B cell (primary cell): ENCODE data around the gene ITCH. TPM values are rescaled to one million over a fixed set of nuclear protein-coding genes. Genes with fewer than 3 reads are reported as not detected.

Experiments used
- ATAC-seq: fragments of 200-7000 bp; cut with Tn5 transposase; one replicate; pipeline ENCODE4 v1.10.0; 2021; ENCODE audit warnings: low read depth, mild to moderate bottlenecking, moderate number of reproducible peaks, moderate library complexity
- CTCF ChIA-PET: fragments of 350-600 bp; sonication (Branson Sonifier 250); formaldehyde crosslinking; loops from one replicate; lab custom pipeline; 2021; ENCODE audit warnings: antibody characterized with exemption, inconsistent platforms; lab: Charles Lee
- POLR2A ChIA-PET: fragments of 350-600 bp; sonication (Branson Sonifier 250); formaldehyde crosslinking; loops from one replicate; lab custom pipeline; 2021; ENCODE audit warnings: antibody characterized with exemption; lab: Charles Lee
- DNase-seq: peaks from one replicate; pipeline ENCODE4 v3.0.0; 2013
- H2AFZ ChIP-seq: 2 replicates; pipeline ENCODE4 v1.6.1; 2012; ENCODE audit warnings: mild to moderate bottlenecking, low read depth, low read length; ENCODE audit not compliant: insufficient read depth, poor library complexity, severe bottlenecking
- H3K27ac ChIP-seq, 2 donors: 1 replicate in 1 of 2; 2 replicates in 1 of 2; pipeline ENCODE4 v1.5.1; 2012 to 2013; ENCODE audit warnings: low read length in 2 of 2, mild to moderate bottlenecking in 2 of 2, moderate library complexity in 1 of 2
- H3K27me3 ChIP-seq, 4 experiments: fragments of 200-600 bp in 1 of 4; sonication (generic) in 1 of 4; replicated peaks in 1 of 4; 1 replicate in 2 of 4; 2 replicates in 2 of 4; pipeline versions ENCODE4 v1.6.1 to v1.7.0; 2013 to 2016; ENCODE audit warnings: low read length in 3 of 4, mild to moderate bottlenecking in 2 of 4, mixed read lengths in 1 of 4, moderate library complexity in 1 of 4; ENCODE audit not compliant: insufficient read depth in 4 of 4, control insufficient read depth in 3 of 4; ENCODE audit errors: control extremely low read depth in 1 of 4
- H3K36me3 ChIP-seq, 2 experiments: replicated peaks in 1 of 2; 1 replicate in 1 of 2; 2 replicates in 1 of 2; pipeline versions ENCODE4 v1.6.1 to v1.7.1; 2013; ENCODE audit warnings: low read length in 1 of 2; ENCODE audit not compliant: insufficient read depth in 2 of 2, control insufficient read depth in 1 of 2; ENCODE audit errors: control extremely low read depth in 1 of 2, extremely low read depth in 1 of 2
- H3K4me1 ChIP-seq, 2 donors: fragments of 200-600 bp in 1 of 2; sonication (generic) in 1 of 2; 1 replicate in 1 of 2; 2 replicates in 1 of 2; pipeline versions ENCODE4 v1.5.1 to v1.6.1; 2013 to 2017; ENCODE audit warnings: low read length in 2 of 2; ENCODE audit not compliant: control insufficient read depth in 2 of 2, insufficient read depth in 2 of 2
- H3K4me2 ChIP-seq: replicated peaks from 2 replicates; pipeline ENCODE3; 2012; ENCODE audit warnings: mild to moderate bottlenecking, low read depth, low read length; ENCODE audit not compliant: poor library complexity, severe bottlenecking
- H3K4me3 ChIP-seq, 5 experiments: fragments of 200-600 bp in 1 of 5; sonication (generic) in 1 of 5; 1 replicate in 3 of 5; 2 replicates in 2 of 5; pipeline versions ENCODE4 v1.5.1 to v1.7.0; 2011 to 2016; ENCODE audit warnings: low read length in 4 of 5, mild to moderate bottlenecking in 4 of 5, low read depth in 2 of 5, control low read depth in 1 of 5, moderate library complexity in 1 of 5; ENCODE audit not compliant: insufficient read depth in 1 of 5; ENCODE audit errors: control extremely low read depth in 1 of 5, extremely low read depth in 1 of 5
- H3K79me2 ChIP-seq: fragments of 200-600 bp; sonication (generic); one replicate; pipeline ENCODE4 v1.6.0; 2016; ENCODE audit warnings: low read length; ENCODE audit not compliant: control insufficient read depth, insufficient read depth
- H3K9ac ChIP-seq: fragments of 200-600 bp; sonication (generic); 2 replicates; pipeline ENCODE4 v1.6.1; 2017; ENCODE audit warnings: mild to moderate bottlenecking, low read length, moderate library complexity
- H3K9me3 ChIP-seq, 3 donors: one replicate each; pipeline versions ENCODE4 v1.6.1 to v1.7.1; 2013; ENCODE audit warnings: low read length in 2 of 3; ENCODE audit not compliant: control insufficient read depth in 2 of 3, insufficient read depth in 1 of 3; ENCODE audit errors: control extremely low read depth in 1 of 3
- H4K20me1 ChIP-seq: 2 replicates; pipeline ENCODE4 v1.6.0; 2012; ENCODE audit warnings: mild to moderate bottlenecking, low read length; ENCODE audit not compliant: insufficient read depth, control insufficient read depth, poor library complexity, severe bottlenecking
- H3K27ac Mint-ChIP-seq: one replicate; pipeline ENCODE4 v1.8.0; 2021; ENCODE audit warnings: mixed read lengths
- H3K27me3 Mint-ChIP-seq: one replicate; pipeline ENCODE4 v1.8.0; 2021; ENCODE audit warnings: mixed read lengths
- H3K4me1 Mint-ChIP-seq: one replicate; pipeline ENCODE4 v1.8.0; 2021; ENCODE audit warnings: mixed read lengths
- H3K4me3 Mint-ChIP-seq: one replicate; pipeline ENCODE4 v1.8.0; 2021; ENCODE audit warnings: mixed read lengths
- H3K9me3 Mint-ChIP-seq: one replicate; pipeline ENCODE4 v1.8.0; 2022; ENCODE audit warnings: mixed read lengths; ENCODE audit not compliant: insufficient read depth
- EZH2 ChIP-seq: IDR thresholded peaks from 2 replicates; pipeline ENCODE4 v1.6.1; 2012; ENCODE audit warnings: borderline replicate concordance, low read depth, mild to moderate bottlenecking, moderate library complexity, low read length; ENCODE audit not compliant: insufficient read depth, poor library complexity, severe bottlenecking
- WGBS: methylation state at CpG from one replicate; pipeline ENCODE4 v1.1.5; 2013; ENCODE audit warnings: missing lambda C conversion rate; ENCODE audit not compliant: insufficient coverage; 5-methylcytosine and 5-hydroxymethylcytosine counted together
- intact Hi-C: fragments of 100-400 bp; cut with micrococcal nuclease; formaldehyde crosslinking; loops from one replicate; pipeline ENCODE4 v1.10.0; 2022
- polyA plus RNA-seq: library from polyadenylated mRNA; depleted of rRNA; stranded (reverse); fragments of >200 nt; gene quantifications from 2 replicates; pipeline ENCODE4 v1.2.3, GENCODE V29; 2012
- total RNA-seq, 2 donors: library from RNA; stranded (reverse); fragments of 120-200 nt in 1 of 2; gene quantifications; 1 replicate in 1 of 2; 2 replicates in 1 of 2; pipeline versions ENCODE4 v1.2.3 to v1.2.4, GENCODE V29; 2013 to 2022
- TF ChIP-seq, protein P1 (sequence below): fragments of 200-600 bp; IDR thresholded peaks from one replicate; pipeline ENCODE4 v1.8.0; 2022; ENCODE audit warnings: antibody characterized with exemption, mild to moderate bottlenecking

The ITCH gene
- total and polyA plus RNA-seq, 2 donors (not counting 1 experiment from before 2014, with no cell fraction given), result 10.0 to 110 TPM

DNA sequence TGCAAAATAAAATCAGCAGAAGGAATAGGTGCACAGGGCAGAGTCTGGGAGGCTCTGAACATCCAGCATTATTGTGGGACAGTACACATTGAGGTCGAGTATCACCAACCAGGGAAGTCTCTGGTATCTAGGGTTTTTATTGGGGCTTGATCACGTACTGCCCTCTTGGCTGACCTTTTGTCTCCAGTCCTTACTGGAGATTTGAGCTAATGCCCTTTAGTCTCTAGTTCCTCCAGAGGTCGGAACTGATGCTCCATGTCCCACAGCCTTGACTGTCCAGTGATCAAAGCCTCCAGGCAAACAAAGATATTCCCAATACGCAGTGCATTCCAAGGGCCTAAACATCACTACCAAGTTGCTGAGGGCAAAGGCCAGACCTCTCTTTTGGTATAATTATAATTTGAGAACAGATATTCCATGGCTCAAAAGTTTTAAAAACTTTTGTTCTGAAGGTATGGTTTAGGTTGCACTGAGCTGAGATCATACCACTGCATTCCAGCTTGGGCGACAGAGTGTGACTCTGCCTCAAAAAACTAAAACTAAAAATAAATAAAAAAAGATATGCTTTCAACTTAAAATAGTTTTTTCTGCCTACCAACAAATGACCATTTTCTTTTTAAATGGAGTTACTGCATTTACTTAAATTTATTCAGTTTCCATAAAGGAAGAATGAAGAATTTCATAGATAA is 96.3 kb downstream of the ITCH start:
- Mint-ChIP-seq H3K27ac (peak overlapping the region; percentile 50), H3K27me3 (no peaks in the 10 kb centered on the region), H3K9me3 (no peaks in the 10 kb centered on the region), H3K4me1 (peaks cover 20% of the 10 kb centered on the region), H3K4me3 (peak overlapping the region; percentile 12)
- ATAC-seq, result no peak
- H3K9me3 ChIP-seq, result no peaks in the 10 kb centered on the region
- H2AFZ ChIP-seq, result no peak overlapping the region
- no peak for DNase-seq
- H3K27me3 ChIP-seq, result no peaks in the 10 kb centered on the region
- TF ChIP-seq, protein P1, sequence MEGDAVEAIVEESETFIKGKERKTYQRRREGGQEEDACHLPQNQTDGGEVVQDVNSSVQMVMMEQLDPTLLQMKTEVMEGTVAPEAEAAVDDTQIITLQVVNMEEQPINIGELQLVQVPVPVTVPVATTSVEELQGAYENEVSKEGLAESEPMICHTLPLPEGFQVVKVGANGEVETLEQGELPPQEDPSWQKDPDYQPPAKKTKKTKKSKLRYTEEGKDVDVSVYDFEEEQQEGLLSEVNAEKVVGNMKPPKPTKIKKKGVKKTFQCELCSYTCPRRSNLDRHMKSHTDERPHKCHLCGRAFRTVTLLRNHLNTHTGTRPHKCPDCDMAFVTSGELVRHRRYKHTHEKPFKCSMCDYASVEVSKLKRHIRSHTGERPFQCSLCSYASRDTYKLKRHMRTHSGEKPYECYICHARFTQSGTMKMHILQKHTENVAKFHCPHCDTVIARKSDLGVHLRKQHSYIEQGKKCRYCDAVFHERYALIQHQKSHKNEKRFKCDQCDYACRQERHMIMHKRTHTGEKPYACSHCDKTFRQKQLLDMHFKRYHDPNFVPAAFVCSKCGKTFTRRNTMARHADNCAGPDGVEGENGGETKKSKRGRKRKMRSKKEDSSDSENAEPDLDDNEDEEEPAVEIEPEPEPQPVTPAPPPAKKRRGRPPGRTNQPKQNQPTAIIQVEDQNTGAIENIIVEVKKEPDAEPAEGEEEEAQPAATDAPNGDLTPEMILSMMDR, result no peak
- TF ChIP-seq EZH2, result no peak
- peak overlapping the region; percentile 19 for H3K4me2 ChIP-seq
- H3K9ac ChIP-seq, result no peak overlapping the region
- POLR2A ChIA-PET, result no interaction called here
- intact Hi-C loops, result no loop called here
- H4K20me1 ChIP-seq, result peaks cover 8% of the 10 kb centered on the region
- WGBS, result 76% methylated on average over 3 of the region's 5 CpGs
- CTCF ChIA-PET, result interaction anchor here (1.4 kb wide), 1 partner anchor 147 kb away, joined by 3 read pairs; no protein-coding TSS in a partner anchor
- H3K79me2 ChIP-seq, result peaks cover 7% of the 10 kb centered on the region
- peaks cover 10 to 15% of the 10 kb centered on the region in 2 donors for H3K4me1 ChIP-seq
- no peak overlapping the region for H3K4me3 ChIP-seq
- peaks cover 0 to 50% of the 10 kb centered on the region in 2 experiments for H3K36me3 ChIP-seq
- H3K27ac ChIP-seq, result peak overlapping the region; percentile 33 to 74

DNA sequence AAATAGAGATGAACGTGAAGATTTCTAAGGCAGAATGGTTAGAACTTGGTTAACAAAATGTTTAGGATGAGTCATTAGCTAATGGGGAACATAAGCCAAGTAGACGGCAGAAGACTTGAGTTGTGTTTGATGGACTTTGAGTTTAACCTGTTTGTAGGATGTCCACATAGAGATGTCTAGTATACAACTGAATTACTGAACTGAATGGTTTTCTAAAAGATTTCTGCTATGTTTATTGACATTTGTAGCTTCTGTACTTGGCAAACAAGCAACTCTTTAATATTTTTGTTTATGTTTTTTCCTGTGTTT is 98.7 kb downstream of the ITCH start:
- intact Hi-C loops, result no loop called here
- Mint-ChIP-seq H3K27ac (no peak overlapping the region), H3K27me3 (no peaks in the 10 kb centered on the region), H3K4me3 (no peak overlapping the region), H3K4me1 (peaks cover 20% of the 10 kb centered on the region), H3K9me3 (no peaks in the 10 kb centered on the region)
- DNase-seq (no peak), ATAC-seq (no peak)
- Histone ChIP-seq H3K9me3 (no peaks in the 10 kb centered on the region), H3K4me2 (no peak overlapping the region), H3K79me2 (peaks cover 15% of the 10 kb centered on the region), H3K4me1 (peaks cover 10 to 15% of the 10 kb centered on the region in 2 donors), H4K20me1 (peaks cover 8% of the 10 kb centered on the region), H3K36me3 (peaks cover 2 to 52% of the 10 kb centered on the region in 2 experiments), H3K9ac (no peak overlapping the region), H3K4me3 (no peak overlapping the region), H3K27me3 (no peaks in the 10 kb centered on the region), H2AFZ (no peak overlapping the region), H3K27ac (no peak overlapping the region)
- TF ChIP-seq EZH2, result no peak
- TF ChIP-seq, protein P1, result no peak
- WGBS, result 93% methylated on average over 2 of the region's 2 CpGs
- POLR2A ChIA-PET, result interaction anchor here (0.7 kb wide), 1 partner anchor 179 kb away, joined by 8 read pairs; no protein-coding TSS in a partner anchor
- CTCF ChIA-PET, result interaction anchor here (0.5 to 1.0 kb wide), 2 partner anchors 11 to 308 kb away, joined by 3 to 4 read pairs; no protein-coding TSS in a partner anchor
